NCI-H146 treated with DMSO at 0.1 percent for 48 hours (cell line): ENCODE measurements around the gene TBC1D23.
"Not testable (repeated sequence)": the region's sequence is repeated elsewhere in the genome, so short reads cannot be mapped to it uniquely, and the experiment has no call there.

Experiments used
- DNase-seq: peaks from one replicate; lab custom pipeline; 2025; ENCODE audit not compliant: unreplicated experiment; lab: John Stamatoyannopoulos, UW

The TBC1D23 gene

DNA sequence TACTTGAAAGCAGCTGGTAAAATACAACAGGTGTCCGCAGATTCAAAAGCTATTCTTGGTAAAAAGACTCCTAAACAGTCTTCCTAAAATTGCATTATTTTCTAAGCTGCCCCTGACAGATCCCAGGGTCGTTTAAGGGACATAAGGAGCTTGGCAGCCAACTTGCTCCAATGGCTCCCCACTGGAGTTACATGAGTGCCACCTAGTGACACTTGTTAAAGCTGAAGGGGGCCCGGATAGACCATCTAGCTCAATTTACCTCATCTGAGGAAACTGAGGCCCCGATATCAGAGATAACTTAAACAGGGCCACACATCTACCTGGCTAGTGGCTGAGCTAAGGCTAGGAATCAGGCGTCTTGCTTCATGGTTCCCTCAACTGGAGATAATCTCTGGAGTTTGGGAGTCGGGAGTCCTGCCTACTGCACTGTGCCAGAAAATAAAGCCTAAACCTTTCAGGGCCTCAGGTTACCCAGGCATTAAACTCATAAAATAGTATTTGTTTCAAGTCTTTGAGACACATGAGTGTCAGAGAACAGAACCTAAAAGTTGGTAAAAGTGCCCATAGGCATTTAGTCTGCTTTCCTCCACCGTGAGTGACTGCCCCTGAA, 6.5 kb upstream of the TBC1D23 start:
- DNase-seq = peak; percentile 15

DNA sequence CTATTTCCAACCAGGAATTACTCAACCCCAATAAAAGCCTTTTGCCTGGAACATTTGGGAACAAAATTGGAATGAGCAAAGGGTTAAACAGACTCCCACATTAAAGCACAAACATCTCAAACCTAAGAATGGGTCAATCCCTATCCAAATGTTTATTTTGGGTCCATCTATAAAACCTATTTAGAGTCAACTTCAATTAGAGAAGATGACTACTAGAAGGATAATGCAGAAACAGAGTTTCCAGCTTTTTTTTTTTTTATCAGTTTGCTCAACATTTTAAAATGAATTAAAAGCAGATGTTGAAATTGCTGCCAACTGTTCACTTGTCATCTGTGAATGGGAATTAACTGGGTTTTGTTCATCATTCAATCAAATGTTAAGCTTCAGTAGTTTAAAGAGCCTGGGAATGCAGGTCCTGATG, 4.1 kb upstream of the TBC1D23 start:
- DNase-seq = no peak

DNA sequence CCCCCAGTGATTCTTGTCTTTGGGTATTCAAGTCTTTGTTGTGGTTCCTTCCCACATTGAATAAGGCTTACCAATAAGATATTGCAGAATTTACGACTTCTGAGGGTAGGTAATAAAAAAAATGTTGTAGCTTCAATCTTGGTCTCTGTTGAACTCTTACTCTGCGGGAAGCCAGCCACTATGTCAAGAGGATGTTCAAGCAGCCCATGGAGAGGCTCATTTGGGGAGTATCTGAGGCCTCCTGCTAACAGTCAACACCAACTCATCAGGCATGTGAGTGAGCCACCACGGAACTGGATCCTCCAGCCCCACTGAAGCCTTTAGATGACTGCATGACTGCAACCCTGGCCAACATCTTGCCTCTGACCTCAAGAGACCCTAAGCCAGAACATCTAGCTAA, 3.2 kb upstream of the TBC1D23 start:
- no peak for DNase-seq

DNA sequence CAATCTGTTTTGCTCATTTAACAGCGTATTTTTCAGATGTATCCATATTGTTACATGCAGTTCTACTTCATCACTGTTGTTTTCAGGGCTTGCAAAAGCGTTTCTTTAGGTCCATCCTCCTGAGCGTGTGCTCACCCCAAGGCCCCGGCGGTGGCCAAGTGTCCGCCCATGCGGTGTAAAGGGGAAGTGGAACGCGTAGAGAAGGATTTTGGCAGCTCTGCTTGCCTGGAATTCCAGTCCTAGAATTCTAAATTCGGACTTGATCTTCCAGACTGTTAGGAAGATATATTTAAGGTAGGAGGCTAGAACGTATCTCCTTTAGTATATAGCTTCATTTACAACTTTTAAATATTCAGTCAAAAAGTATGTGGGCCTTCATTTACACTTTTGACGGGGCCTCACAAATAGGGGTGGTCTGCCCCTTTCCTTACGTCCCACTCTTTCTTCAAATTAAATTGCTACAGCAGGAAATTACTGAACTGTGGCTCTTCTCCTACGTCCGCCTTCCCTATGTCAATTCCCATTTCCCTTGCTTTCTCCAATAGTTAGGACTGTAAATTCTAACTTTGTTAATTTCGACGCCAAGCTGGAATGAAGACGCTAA, 609 bp upstream of the TBC1D23 start:
- peak; percentile 61 for DNase-seq

DNA sequence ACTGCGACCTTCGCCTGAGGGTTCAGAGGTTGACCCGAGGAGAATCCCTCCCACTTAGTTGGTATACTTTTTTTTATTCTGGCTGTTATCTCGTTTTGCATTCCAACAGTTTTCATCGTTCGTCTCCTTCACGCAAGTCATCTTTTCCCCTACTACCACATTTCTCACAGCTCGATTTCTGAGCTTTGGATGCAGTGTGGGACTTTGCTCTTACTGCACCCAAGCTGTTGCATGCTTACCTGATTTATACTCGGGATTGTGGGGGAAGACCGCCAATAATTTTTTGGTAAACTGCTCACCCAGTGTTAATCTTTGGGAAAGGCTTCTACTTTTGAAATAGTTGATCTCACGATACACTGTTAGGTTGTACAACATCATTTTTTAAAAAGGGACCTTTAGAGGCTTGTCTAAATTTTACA, 702 bp downstream of the TBC1D23 start:
- DNase-seq = no peak

DNA sequence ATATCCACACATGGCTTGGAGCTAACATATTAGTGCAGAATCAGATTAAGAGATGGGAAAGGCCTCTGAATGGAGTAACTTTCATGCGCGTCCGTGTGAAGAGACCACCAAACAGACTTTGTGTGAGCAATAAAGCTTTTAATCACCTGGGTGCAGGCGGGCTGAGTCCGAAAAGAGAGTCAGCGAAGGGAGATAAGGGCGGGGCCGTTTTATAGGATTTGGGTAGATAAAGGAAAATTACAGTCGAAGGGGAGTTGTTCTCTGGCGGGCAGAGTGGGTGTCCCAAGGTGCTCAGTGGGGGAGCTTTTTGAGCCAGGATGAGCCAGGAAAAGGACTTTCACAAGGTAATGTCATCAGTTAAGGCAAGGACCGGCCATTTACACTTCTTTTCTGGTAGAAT, 2.1 kb downstream of the TBC1D23 start:
- not testable (repeated sequence) for DNase-seq

DNA sequence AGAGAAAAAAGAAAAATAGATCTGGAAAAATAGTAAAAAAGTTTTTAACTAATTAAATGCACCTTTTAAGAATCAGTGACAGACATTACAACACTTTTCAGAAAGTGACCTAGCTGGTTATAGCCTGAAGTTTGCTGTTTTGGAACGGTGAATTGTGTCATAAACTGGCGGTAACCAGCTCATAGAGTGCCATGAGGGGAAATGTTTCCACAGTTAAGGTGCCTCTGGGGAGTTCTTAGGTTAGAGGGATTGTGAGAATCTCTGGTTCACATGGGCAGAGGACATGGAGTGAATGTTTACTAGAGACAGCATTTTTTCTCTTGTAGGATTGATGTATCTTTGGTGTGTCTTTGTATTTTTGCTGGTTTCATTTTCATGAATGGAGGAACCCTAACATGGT, 2.8 kb downstream of the TBC1D23 start:
- no peak for DNase-seq

DNA sequence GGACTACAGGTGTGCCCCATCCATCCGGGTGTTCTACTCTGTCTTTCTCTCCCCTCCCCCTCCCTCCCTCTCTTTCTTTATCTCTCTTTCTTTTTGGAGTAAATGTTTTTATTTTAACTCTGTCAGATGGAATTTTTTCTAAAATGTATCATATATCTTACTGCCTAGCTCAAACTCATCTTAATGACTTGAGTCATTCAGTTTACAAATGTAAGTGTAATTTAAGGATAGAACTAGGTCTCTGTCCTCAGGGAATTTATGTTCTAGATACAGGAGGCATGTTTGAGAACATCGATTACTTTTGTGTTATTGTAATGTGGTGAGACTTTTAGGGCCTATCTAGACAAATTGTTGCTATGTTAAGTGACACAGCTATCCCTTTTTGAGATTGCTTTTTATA, 3.5 kb downstream of the TBC1D23 start:
- no peak for DNase-seq

DNA sequence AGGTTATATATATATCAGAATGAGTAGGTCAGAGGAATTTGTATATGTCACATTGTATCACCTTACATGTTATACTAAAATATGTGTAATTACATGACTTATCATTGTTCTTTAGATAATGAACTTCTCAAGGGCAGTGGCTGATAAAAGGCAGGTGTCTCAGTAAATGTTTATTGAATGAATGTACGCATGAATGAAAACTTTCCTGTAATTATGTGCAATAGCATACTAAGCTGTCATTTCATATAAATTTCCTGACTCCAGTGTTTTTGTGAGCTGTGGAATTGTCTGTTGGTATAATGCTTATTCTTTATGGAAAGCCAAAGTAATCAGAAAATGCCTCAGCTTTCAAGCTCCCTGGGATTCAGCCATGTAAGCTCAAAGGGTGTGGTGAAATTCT, 4.2 kb downstream of the TBC1D23 start:
- DNase-seq = peak; percentile 63

DNA sequence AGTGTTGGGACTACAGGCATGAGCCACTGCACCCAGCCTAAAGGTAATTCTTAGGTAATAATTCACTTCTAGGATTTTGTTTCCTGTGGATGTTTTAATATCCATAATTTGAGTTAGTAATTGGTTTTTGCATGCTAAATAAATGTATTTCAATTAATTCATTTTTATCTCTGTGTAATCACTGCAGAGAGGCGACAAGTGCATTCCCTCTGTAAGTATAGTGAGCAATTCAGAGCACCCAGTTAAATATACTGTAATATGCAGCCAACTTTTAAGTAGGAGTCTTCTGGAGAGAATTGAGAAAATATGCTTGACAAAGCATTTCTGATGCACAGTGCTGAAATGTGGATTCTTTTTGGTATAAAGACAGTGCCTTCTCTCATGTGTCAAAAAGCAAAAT, 5.7 kb downstream of the TBC1D23 start:
- DNase-seq = no peak

DNA sequence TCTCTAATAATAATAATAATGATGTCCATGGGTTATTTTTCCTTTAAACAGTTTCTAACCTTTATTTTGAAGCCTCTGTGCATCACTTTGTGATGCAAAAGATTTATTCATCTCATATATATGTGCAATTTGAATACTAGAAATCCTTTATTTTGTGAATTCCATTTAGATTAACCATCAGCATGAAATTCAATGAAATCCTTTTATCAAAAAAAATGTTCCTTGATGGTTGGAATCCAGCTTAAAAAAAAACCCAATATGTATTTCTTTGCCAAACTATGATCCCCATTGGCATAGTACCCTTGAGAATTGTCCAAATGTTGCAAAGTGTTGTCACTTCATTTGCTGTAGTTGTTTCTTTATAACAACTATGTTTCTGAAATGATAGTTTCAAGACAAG, 7.4 kb downstream of the TBC1D23 start:
- DNase-seq = no peak

DNA sequence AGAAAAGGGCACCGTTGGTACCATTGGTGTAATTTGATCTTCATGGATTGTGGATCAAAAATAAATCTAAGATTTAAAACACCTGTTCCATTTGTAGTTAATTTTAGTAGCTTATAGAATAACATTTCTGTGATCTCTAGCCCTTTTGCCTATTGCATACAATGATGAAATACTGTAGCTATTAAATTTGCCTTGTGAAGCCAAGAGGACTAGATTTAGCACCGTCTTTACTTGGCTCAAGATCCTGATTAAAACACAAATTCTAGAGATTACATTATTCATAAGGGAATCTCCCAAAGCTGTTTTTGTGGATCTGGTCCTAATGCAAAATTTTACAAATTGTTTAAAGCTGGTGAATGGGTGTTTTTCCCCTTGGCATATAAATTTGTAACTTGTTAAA, 8.2 kb downstream of the TBC1D23 start:
- no peak for DNase-seq

DNA sequence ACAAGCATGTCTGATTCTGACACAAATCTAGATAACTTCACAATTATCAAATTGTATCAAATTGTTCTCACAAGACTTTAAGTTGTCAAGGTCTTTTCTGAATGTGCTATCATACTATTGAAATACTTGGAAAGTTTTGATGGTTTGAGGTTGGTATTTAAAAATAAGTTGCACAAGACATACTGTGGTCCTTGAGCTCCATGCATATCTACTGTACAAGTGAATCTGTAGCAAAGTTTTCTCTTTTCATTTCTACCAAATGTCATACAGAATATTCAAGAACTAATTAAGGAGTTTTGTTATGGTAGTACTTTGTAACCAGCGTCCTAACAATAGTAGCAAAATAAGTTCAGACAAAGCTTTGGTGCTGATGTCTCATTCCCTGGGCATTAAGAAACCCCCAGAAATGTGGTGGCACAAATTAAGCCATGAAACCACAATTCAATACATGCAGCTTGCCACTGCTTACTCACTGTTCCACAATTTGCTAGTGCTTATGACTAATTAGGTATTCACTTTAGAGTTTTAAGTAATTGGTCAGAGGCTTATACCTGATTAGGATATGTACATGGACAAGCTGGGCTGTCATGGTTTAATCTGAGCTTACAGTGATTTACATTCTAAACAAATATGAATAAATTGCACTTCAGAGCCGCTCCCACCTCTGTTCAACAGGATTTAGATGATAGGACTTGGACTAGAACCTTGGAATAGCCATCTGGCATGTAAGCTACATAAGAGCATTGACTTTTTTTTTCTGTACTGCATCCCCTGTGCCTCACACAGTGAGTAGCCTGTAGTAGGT, 8.8 kb downstream of the TBC1D23 start:
- DNase-seq = no peak

DNA sequence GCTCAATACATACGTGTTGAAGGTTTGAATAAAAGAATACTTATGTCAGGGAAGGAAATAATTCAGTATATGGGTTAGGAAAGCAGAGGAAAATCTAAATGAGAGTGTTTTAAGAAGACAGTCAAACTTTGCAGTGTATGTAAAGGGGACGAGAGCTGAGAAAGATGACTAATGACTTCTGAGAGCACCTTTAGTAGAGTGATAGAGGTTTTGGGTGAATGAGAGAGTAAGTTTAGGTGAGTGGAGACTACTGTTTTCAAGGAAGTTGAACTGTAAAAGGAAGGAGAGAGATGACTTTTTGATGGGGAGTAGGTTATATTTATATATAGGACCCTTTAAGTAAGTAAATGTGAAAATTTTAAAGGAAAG, 9.4 kb downstream of the TBC1D23 start:
- DNase-seq = no peak

DNA sequence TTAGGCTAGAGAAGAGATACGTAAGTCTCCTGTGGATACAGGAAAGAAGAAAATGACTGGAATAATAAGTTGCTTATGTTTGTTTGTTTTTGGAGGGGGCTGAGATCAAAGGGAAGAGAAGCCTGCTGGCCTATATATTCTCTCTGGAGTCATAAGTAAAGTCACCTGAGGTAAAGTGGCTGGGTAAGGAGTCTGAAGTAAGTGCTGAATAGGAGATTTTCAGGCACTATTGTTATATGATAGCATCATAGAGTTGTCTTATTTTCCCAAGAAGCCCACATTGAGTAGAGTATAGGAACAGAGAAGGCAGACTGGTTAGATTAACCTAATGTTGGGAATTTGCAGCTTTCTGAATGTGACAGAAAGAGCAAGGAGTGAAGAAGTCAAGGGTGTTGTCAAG, 10.7 kb downstream of the TBC1D23 start:
- DNase-seq = no peak

DNA sequence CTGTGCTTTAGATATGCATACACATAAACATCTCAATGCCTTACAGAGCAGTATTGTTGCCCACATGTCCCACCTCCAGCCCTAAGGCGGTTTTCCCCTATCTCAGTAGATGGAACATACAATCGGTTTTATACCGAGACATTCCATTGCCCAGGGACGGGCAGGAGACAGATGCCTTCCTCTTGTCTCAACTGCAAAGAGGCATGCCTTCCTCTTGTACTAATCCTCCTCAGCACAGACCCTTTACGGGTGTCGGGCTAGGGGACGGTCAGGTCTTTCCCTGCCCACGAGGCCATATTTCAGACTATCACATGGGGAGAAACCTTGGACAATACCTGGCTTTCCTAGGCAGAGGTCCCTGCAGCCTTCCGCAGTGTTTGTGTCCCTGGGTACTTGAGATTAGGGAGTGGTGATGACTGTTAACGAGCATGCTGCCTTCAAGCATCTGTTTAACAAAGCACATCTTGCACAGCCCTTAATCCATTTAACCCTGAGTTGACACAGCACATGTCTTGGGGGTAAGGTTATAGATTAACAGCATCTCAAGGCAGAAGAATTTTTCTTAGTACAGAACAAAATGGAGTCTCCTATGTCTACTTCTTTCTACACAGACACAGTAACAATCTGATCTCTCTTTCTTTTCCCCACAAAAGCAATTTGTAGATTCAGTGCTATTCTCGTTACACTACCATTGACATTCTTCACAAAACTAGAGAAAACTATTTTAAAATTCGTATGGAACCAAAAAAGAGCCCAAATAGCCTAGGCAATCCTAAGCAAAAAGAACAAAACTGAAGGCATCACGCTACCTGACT, 12.2 kb downstream of the TBC1D23 start:
- not testable (repeated sequence) for DNase-seq

DNA sequence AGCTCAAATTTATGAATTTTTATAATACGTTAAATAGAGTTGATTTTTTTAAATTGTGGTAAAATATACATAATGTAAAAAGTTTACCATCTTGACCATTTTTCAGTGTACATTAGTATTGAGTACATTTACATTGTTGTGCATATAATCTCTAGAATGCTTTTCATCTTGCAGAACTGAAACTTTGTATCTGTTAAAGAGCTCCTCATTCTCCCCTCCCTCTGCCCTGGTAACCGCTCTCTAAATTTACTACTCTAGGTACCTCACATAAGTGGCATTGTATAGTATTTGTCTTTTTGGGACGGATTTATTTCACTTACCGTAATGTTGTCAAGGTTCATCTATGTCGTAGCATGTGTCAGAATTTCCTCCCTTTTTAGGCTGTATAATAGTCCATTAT, 13.6 kb downstream of the TBC1D23 start:
- DNase-seq = no peak

DNA sequence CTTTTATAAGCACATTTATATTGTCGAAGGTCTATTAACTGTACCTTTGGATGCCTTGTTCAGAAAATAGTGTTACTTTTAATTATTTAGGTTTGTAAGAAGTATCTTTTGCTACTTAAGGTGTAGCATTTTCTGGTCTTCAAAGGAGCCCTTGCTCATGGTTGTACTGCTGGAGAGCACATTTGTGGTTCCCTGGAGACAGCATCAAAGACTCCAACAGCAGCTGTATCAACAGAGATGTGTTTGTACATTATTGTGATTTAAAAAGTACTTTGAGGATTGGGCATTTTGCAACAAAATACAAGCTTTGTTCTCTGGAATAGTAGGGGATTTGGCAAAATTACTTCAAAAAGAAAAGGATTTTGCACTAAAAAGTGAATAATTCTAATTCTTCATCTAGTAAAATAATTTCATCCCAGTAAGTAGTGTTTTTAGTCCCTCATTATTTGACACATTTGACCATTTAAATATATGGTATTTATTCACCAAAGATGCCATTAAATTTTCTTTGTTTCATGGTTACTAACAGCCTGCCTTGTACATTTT, 16.5 kb downstream of the TBC1D23 start:
- DNase-seq = peak; percentile 92

DNA sequence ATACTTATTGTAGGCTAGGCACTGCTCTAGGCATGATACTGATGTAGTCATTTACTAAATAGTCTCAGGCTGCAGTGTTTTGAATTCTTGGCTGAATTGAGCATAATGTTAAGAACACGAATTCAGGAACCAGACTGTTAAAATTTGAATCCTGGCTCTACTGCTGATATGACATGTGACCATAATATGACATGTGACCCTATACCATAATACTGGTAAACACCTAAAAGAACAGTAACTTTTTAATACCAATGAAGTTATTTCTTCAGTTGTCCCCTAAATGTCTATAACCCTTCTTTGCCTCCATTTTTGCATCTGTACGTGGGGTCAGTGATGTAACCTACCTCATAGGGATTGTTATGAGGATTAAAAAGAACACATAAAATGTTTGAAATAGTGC, 18.1 kb downstream of the TBC1D23 start:
- no peak for DNase-seq

DNA sequence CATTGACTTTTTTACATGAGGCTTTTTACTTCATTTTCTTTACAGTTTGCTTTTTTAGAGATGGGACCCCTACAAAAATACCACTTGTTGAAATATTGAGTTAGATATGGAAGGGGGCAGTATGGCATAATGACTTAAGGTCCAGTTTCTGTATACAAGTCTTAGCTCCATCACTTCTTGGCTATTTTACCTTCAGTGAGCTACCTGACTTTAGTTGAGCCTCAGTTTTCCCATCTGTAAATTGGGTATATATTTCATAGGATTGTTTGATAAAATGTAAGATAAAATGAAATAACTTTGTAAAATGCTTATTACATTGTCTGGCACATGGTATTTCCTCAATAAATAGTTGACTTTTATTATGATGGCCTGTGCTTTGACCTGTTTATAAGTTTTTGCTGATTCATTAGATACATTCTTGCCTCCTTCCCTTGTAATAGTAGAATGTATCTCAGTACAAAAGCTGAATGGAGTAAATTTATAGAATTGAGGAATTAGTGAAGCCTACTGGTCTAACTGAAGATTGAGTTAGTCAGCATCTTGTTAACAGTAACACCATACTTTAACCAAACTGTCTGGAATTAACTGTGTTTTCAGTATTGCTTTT, 27.6 kb downstream of the TBC1D23 start:
- no peak for DNase-seq

DNA sequence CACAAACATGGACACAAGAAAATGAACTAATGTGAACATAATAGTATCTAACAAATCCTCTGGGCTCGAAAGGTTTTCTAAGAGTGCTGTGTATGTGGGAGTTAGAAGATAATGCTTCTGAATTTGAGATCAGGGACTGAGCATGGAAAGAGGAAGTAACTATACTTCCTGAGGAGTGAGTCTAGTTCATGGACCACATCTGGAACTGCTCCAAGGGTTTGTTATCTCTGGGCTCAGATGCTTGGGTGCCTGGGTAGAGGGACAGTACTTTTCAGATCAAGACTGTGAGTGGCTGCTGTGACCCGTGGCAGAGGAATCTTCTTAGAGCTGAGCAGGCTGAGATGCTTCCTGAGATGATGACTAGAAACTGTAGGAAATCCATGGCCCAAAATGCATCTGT, 28.5 kb downstream of the TBC1D23 start:
- no peak for DNase-seq
